ENCODE data around the gene GFOD2.

GFOD2 gene

GRCh38 chr16:67641779-67642708, 77.1 kb downstream of the GFOD2 start:
- DNase-seq (ENCODE audit: low spot score), result no peak

GRCh38 chr16:67637625-67638024, 81.5 kb downstream of the GFOD2 start:
- DNase-seq (ENCODE audit: low spot score), result no peak

DNA sequence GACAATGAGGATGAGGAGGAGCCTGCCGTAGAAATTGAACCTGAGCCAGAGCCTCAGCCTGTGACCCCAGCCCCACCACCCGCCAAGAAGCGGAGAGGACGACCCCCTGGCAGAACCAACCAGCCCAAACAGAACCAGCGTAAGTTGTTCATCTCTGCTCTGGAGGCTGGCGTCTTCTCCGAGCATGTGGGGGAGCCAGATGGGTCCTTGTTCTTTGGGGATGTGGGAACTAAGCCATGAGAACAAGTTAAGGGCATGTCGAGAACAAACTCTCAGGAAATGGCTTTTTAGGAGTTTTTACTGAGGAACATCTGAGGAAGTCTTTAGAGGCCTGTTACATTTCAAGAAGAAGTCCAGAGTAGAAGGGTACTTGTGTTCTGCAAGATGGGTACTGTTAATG, 82.4 kb downstream of the GFOD2 start:
- no peak for DNase-seq (ENCODE audit: low spot score)

- no peak for DNase-seq (ENCODE audit: low spot score)
Measured at GRCh38 chr16:67632415-67633172, 86.5 kb downstream of the GFOD2 start.

DNA sequence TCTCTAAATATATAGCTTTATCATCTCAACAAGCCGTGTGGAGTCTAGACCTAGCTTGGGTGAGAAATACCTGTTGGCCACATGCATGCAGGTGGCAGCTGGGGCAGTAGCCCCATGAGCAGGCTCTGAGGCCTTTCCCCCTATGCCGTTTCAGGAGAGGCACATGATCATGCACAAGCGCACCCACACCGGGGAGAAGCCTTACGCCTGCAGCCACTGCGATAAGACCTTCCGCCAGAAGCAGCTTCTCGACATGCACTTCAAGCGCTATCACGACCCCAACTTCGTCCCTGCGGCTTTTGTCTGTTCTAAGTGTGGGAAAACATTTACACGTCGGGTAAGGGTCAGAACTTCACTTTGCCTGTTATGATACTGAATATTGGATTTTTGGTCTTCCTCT, 90.9 kb downstream of the GFOD2 start:
- no peak for DNase-seq (ENCODE audit: low spot score)

Measured in CD4-positive, alpha-beta T cell treated with Interleukin-15 for 4 hours (primary cell).